Uterus (tissue), 4 donors: ENCODE results near the gene CYP3A5. TPM values are rescaled to one million over a fixed set of nuclear protein-coding genes. Genes with fewer than 3 reads are reported as not detected.
A peak's percentile ranks its signal among the peaks of the same experiment; 100 is the strongest.
"Not testable (repeated sequence)": the region's sequence is repeated elsewhere in the genome, so short reads cannot be mapped to it uniquely, and the experiment has no call there.

Source experiments
- DNase-seq, 2 donors: peaks; one replicate each; pipeline ENCODE4 v3.0.0-alpha.2; 2019 to 2020
- H3K27ac ChIP-seq, 2 donors: fragments of 200-600 bp; sonication (generic); 1 replicate in 1 of 2; 2 replicates in 1 of 2; pipeline ENCODE4 v1.5.1; 2016 to 2018
- H3K27me3 ChIP-seq, 2 donors: fragments of 200-600 bp; sonication (generic); one replicate each; pipeline ENCODE4 v1.5.1; 2018 to 2019; ENCODE audit warnings: control low read depth in 1 of 2
- H3K36me3 ChIP-seq, 2 donors: fragments of 200-600 bp; sonication (generic); one replicate each; pipeline ENCODE4 v1.5.1; 2019; ENCODE audit warnings: control low read depth in 1 of 2
- H3K4me1 ChIP-seq, 2 donors: fragments of 200-600 bp; sonication (generic); one replicate each; pipeline ENCODE4 v1.5.1; 2018 to 2019; ENCODE audit warnings: control low read depth in 1 of 2
- H3K4me3 ChIP-seq, 2 donors: fragments of 200-600 bp; sonication (generic); 1 replicate in 1 of 2; 2 replicates in 1 of 2; pipeline ENCODE4 v1.5.1; 2018 to 2019; ENCODE audit warnings: mild to moderate bottlenecking in 1 of 2
- H3K9me3 ChIP-seq, 2 donors: fragments of 200-600 bp; sonication (generic); one replicate each; pipeline ENCODE4 v1.5.1; 2019; ENCODE audit warnings: control low read depth in 1 of 2
- POLR2A ChIP-seq, 2 donors: fragments of 450-650 bp; IDR thresholded peaks; one replicate each; pipeline ENCODE4 v1.6.1; 2016; ENCODE audit warnings: antibody characterized with exemption in 2 of 2, mild to moderate bottlenecking in 1 of 2, moderate library complexity in 1 of 2
- intact Hi-C: fragments of 100-400 bp; cut with DNase I; formaldehyde crosslinking; loops from one replicate; pipeline ENCODE4 v1.15.1; 2023; ENCODE audit warnings: low total_unique reads
- total RNA-seq, 4 donors: library from RNA; depleted of rRNA in 3 of 4; stranded (reverse); fragments of >200 nt in 3 of 4; gene quantifications; one replicate each; pipeline versions ENCODE4 v1.1.0 to v1.2.4, GENCODE V29; 2014 to 2023
- TF ChIP-seq, protein P1 (sequence below), 4 experiments: fragments of 200-600 bp in 2 of 4; fragments of 450-650 bp in 2 of 4; sonication (generic) in 2 of 4; IDR thresholded peaks; one replicate each; pipeline ENCODE4 v1.5.1; 2016 to 2019; ENCODE audit warnings: antibody characterized with exemption in 4 of 4, mild to moderate bottlenecking in 2 of 4, moderate library complexity in 1 of 4
- donor health status: DM: yes; HTN: yes; CAD: no.

CYP3A5 gene
- 10 to 100 TPM in 1 of 4 donors, 1 to 10 TPM in 1, under 1 TPM in 1, not detected in 1; 0.51 to 17.3 (median 4.4) TPM for total RNA-seq

DNA sequence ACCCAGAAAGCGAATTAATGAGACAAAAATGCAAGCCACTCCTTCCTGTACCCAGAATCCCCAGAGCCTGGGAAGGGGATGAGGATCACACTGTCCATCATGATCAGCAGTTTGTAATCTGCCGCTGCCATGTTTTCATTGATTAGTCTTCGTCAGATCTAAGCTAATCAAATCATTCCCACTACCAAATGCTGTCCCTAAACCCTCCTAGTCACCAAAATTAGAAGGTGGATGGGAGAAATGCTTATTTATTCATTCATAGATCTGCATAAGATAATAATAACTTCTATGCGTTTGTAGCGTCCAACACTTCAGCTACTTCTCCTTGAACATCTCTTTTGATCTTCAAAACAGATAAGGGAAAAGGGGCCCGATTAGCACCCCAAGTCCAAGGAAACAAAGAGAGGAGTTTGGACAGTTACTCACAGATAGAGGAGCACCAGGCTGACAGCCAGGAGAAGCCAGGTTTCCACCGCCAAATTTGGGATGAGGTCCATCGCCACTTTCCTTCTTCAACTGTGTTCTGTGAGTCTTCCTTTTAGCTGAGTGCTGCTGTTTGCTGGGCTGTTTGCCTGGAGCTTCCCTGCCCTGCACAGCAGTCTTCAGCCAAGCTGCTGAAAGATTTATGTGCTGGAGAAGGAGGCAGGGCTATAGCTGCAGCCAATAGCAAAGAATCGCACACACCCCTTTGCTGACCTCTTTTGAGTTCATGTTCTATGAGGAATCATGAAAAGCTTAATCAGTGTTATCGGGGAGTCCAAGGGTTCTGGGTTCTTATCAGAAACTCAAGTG, at the start of gene CYP3A5:
CYP3A5 (minus strand) TSS at position 597 of the 792 bp plus-strand sequence; CDS start at position 497, 100 bp downstream.
- H3K27ac ChIP-seq, result peak within 1 kb of the TSS in 1 of 2 donors; percentile 62
- TF ChIP-seq, protein P1, sequence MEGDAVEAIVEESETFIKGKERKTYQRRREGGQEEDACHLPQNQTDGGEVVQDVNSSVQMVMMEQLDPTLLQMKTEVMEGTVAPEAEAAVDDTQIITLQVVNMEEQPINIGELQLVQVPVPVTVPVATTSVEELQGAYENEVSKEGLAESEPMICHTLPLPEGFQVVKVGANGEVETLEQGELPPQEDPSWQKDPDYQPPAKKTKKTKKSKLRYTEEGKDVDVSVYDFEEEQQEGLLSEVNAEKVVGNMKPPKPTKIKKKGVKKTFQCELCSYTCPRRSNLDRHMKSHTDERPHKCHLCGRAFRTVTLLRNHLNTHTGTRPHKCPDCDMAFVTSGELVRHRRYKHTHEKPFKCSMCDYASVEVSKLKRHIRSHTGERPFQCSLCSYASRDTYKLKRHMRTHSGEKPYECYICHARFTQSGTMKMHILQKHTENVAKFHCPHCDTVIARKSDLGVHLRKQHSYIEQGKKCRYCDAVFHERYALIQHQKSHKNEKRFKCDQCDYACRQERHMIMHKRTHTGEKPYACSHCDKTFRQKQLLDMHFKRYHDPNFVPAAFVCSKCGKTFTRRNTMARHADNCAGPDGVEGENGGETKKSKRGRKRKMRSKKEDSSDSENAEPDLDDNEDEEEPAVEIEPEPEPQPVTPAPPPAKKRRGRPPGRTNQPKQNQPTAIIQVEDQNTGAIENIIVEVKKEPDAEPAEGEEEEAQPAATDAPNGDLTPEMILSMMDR (IDR thresholded peaks at IDR 0.05), result no peak
- TF ChIP-seq POLR2A (IDR thresholded peaks at IDR 0.05), result no peak

DNA sequence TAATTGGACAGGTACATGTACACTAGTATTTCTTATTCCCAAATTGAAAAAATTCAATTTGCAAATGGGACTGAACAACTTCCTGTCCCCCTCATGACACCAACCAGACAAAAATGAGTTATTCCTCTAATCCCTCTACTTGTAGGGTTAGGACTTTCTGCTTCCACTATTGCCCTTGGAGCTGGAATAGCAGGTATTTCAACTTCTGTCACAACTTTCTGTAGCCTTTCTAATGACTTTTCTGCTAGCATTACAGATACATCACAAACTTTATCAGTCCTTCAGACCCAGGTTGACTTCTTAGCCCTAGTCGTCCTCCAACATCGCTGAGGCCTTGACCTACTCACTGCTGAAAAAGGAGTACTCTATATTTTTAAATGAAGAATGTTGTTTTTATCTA, 48.8 kb upstream of the CYP3A5 start:
- DNase-seq, result no peak
- no peak overlapping the region for H3K4me3 ChIP-seq
- no peaks in the 10 kb centered on the region for H3K9me3 ChIP-seq
- no peak for TF ChIP-seq POLR2A (IDR thresholded peaks at IDR 0.05)
- TF ChIP-seq, protein P1 (IDR thresholded peaks at IDR 0.05), result no peak
- H3K27ac ChIP-seq, result no peak overlapping the region
- intact Hi-C loops, result no loop called here
- no peaks in the 10 kb centered on the region for H3K4me1 ChIP-seq
- no peaks in the 10 kb centered on the region for H3K27me3 ChIP-seq
- no peaks in the 10 kb centered on the region for H3K36me3 ChIP-seq

More for the DNA sequence above, at the start of gene CYP3A5:
- Histone ChIP-seq H3K9me3 (peaks cover 0 to 5% of the 10 kb centered on the region in 2 donors), H3K36me3 (no peaks in the 10 kb centered on the region), H3K4me1 (peaks cover 0 to 6% of the 10 kb centered on the region in 2 donors), H3K27me3 (no peaks in the 10 kb centered on the region), H3K4me3 (peak within 1 kb of the TSS in 1 of 2 donors; percentile 18)
- intact Hi-C loops, result no loop called here
- peak; percentile 32 to 44 for DNase-seq

DNA sequence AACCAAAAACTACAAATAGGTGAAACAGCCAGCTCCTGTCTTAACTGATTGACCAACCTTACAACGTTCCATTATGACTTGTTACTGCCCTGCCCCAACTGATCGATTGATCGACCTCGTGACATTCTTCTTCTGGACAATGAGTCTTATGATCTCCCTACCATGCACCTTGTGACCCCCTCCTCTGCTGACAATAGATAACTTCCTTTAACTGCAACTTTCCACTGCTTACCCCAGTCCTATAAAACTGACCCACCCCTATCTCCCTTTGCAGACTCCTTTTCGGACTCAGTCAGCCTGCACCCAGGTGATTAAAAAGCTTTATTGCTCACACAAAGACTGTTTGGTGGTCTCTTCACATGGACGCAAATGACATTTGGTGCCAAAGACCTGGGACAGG, 43.4 kb upstream of the CYP3A5 start:
- intact Hi-C loops, H3K4me1 ChIP-seq, H3K36me3 ChIP-seq, DNase-seq, H3K27ac ChIP-seq, H3K4me3 ChIP-seq, H3K9me3 ChIP-seq, H3K27me3 ChIP-seq: not testable (repeated sequence)

DNA sequence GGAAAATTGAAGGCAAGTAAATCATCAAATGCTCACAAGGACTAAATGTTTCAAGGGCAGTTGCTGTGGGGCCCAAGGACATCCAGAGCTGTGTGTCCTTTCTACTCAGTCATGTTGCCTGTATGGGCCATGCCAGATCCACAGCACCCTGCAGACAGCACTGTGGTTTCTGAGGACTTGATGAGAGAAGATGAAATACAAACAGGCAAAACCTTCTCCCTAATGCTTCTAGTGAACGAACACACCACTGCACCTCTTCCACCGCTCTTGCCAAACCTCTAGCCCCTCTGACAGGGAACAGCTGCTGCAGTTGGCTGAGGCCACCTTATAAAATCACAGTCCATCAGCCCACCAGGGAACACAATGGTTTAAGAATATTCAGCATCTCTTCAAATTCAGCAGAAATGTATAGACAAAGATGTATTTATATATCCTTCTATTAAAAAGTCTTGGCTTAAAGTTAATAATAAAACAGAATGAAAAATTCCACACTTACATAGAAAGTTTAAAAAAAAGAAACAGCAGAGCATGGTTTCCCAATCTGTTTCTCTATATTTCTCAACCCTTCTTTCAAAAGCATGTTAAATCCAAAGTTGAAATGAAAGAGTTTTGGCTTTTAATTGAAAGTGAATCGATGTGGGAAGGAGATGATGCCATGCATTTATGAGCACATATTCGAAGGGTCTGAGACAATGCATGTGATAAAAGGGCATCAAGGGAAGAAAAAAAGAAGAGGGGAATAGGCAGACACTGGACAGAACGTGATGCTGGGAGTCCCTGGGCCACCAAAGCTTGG, 41.2 kb upstream of the CYP3A5 start:
- H3K27ac ChIP-seq, result no peak overlapping the region
- H3K36me3 ChIP-seq, result no peaks in the 10 kb centered on the region
- TF ChIP-seq, protein P1 (IDR thresholded peaks at IDR 0.05), result no peak
- no peak for TF ChIP-seq POLR2A (IDR thresholded peaks at IDR 0.05)
- H3K4me1 ChIP-seq, result no peaks in the 10 kb centered on the region
- no peak for DNase-seq
- H3K4me3 ChIP-seq, result no peak overlapping the region
- intact Hi-C loops, result no loop called here
- no peaks in the 10 kb centered on the region for H3K27me3 ChIP-seq
- no peaks in the 10 kb centered on the region for H3K9me3 ChIP-seq

DNA sequence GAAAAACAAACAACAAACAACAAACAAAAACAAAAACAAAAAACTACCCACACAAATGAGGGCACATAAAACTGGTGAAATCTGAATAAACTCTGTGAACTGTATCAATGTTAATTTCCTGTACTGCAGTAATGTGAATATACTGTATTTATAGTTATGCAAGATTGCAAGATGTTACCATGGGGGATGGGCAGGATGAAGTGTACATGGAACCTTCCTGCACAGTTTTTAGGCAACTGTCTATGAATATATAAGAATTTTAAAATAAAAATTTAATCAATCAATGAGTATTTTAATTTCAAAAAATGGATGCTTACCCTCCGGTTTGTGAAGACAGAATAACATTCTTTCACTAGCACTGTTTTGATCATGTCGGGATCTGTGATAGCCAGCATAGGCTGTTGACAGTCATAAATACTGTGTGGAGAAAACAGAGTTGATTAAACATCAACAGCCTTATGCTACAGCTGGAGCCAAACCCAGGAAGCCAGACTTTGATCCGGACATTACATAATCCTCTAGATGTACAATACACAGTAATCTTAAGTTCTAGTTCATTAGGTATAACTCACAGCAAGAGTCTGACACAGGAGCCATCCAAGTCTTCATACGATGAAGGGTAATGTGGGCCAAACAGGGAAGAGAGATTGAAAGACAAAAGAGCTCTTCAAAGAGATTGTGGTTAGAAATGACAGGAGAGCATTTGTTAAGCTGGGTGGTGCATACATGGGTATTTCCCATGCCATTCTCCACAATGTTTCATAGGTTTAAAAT, 40.4 kb upstream of the CYP3A5 start:
- Histone ChIP-seq H3K9me3 (no peaks in the 10 kb centered on the region), H3K27me3 (no peaks in the 10 kb centered on the region), H3K27ac (no peak overlapping the region), H3K4me3 (no peak overlapping the region), H3K36me3 (no peaks in the 10 kb centered on the region), H3K4me1 (no peaks in the 10 kb centered on the region)
- no peak for TF ChIP-seq POLR2A (IDR thresholded peaks at IDR 0.05)
- TF ChIP-seq, protein P1 (IDR thresholded peaks at IDR 0.05), result no peak
- intact Hi-C loops, result no loop called here
- no peak for DNase-seq
